HG03196 (cell line): ENCODE measurements around the gene SHH.

Experiments
- ATAC-seq: cut with Tn5 transposase; IDR thresholded peaks from one replicate; pipeline ENCODE4 v1.9.1; 2021; ENCODE audit not compliant: unreplicated experiment

The SHH gene

GRCh38 chr7:155794196-155794595 lies 18.1 kb downstream of the SHH start:
- no peak for ATAC-seq

DNA sequence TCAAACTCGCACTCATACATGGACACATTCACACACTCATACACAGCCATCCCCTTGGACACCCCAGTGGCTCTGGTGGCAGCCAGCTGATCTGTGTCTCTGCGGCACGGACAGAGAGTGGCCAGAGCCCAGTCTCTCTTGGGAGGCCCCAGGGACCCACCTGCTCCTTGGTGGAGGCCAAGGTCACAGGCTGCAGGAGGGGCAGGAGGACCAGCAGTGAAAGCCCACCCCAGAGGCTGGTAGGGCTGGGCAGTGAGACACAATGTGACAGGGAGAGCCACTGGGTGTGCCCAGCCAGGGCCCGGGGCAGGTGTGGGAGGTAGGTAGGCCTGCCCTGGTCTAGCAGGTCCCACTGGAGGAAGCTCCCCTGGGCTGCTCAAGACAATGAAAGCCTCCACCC lies 18.5 kb downstream of the SHH start:
- ATAC-seq: no peak

DNA sequence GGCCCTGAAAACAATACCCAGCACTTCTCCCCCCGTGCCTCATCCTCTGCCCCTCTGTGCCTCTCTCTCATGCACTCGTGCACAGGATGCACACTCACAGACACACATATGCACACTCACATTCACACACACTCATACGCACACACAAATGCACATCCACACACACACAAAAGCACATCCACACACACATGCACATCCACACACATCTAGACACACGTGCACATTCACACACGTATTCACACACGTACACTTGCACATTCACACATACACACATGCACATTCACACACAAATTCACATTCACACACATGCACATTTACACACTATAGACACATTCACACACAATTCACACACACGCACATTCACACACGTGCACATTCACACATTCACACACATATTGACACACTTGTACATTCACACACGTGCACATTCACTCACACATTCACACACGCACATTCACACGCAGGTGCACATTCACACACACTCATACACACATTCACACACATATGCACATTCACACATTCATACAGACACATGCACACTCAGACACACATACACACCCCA lies 19.2 kb downstream of the SHH start:
- ATAC-seq: no peak

GRCh38 chr7:155792315-155792960 lies 19.8 kb downstream of the SHH start:
- ATAC-seq: no peak

GRCh38 chr7:155791836-155792235 lies 20.4 kb downstream of the SHH start:
- no peak for ATAC-seq

DNA sequence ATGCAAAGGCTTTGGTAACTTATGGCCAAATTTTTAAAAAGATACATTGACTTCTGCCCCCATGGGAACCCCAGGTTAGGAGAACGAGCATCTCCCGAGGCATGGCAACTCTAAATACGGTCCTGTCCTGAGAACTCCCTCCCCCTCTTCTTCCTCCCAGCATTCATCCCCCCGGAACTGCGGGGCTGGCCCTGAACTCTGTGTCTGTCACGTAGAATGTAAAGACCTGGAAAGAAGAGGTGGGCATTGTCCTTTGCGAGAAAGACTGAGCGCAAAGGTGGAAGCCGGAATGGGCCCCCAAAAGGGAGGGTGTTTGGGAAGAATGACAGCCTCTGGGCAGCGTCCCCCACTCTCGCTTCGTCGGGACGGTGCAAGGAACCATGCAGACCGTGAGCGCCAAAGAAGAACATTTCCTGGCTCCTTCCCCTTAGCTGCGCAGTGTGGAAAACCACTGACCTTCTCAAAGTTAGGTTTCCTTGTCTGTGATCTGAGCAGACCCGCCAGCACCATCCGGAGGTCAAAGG lies 21.0 kb downstream of the SHH start:
- no peak for ATAC-seq

DNA sequence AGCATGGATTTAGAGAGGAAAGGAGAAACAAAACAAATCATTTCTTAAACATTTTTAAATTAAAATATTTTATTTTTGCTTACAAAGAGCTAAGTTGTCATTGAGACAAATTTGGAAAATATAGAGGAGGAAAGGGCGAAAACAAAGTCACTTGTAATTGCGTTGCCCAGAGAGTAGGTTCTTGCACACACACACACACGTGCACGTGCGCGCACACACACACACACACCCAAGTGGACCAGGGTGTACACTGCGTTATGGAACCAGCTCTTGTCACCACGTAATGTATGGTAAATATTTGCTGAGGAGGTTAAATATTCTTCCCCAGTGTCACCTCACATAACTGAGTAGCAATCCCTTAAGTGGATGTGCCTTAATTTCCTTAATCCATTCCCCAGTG lies 21.6 kb downstream of the SHH start:
- no peak for ATAC-seq

GRCh38 chr7:155789001-155789725 lies 23.1 kb downstream of the SHH start:
- no peak for ATAC-seq

DNA sequence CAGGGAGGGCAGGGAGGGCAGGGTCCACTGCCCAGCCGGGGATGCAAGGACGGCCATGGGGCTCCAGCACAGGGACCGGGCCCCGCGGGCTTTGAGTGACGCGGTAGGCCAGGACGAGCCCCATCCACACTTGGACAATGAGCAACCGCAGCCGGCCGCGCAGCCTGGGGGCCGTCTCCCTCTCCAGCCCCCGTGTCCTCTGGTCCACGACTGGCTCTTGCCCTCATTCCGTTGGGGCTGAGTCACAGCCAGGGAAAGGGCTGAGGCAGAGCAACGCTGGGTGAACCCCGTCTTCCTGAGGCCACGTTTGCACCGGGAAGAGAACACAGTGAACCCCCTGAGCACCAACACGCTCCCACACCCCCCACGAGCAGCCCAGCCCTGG lies 23.7 kb downstream of the SHH start:
- ATAC-seq: no peak

GRCh38 chr7:155787171-155787851 lies 25.0 kb downstream of the SHH start:
- no peak for ATAC-seq

DNA sequence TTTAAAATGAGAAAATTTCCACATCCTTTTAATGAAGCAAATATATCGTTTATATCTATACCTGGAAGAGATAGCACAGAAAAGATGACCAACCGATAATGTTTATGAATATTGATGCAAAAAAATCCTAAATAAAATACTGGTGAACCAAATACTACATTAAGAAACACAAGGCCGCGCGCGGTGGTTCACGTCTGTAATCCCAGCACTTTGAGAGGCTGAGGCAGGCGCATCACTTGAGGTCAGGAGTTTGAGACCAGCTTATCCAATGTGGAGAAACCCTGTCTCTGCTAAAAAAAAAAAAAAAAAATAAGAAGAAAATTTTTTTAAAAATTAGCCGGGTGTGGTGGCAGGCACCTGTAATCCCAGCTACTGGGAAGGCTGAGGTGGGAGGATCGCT lies 25.8 kb downstream of the SHH start:
- ATAC-seq: no peak

- ATAC-seq: no peak
Observed at GRCh38 chr7:155785536-155785935, 26.7 kb downstream of the SHH start.

- no peak for ATAC-seq
Observed at GRCh38 chr7:155782466-155782865, 29.8 kb downstream of the SHH start.

DNA sequence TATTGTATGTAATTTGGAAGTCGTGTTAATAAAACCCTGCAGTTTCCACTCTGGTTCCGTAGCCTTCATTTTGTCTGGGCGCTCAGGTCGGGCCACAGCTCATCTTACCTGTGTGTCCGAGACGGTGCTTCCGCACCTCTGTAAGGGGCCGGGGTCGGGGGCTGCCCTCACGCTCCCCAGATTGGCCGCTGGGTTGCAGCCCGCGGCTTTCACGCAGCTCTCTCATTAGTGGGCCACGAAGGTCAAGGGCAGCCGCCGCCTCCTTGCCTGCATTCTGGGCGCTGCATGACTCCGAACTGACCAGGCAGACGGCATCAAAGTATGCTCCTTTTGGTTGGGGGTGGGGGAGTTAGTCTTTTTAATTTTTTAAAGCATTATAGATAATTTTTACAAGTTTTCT lies 30.8 kb downstream of the SHH start:
- no peak for ATAC-seq

- no peak for ATAC-seq
Observed at GRCh38 chr7:155780884-155781283, 31.4 kb downstream of the SHH start.

DNA sequence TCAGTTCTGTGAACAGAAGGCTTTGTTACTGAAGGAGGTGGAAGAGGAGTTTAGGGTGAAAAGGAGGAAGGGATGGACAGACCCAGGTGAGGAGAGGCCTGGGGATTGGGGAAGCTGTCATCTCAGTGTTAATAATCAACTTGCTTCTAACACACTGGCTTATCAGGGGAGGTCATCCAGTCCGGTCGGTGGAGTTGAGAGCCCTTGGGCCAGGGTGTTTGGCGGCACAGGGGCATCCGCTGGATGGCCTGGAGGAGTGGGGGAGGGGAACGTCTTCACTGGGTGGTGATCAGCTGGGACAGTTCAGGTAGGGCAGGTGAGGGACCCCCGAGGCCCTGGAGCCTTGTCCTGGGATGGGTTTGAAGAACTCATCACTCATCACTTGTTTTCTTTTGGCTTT lies 33.9 kb downstream of the SHH start:
- no peak for ATAC-seq

DNA sequence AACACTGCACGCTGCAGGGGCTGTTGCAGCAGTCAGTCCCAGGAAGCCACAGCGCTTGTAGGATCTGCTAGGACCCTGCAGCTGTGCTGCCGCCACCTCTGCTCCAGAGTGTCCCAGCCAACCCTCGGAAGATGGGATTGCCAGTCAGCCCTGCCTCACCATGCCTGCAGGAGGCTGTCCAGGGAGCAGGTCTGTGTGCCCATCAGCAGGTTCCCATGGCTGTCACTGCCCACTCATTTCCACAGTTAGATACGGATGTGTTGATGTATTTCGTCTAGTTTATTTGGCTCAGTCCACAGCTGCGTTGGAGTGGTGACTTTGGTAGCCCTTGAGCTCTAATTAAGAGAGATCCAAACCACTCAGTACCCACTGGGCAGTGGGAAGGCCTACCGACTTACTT lies 35.7 kb downstream of the SHH start:
- ATAC-seq: no peak

DNA sequence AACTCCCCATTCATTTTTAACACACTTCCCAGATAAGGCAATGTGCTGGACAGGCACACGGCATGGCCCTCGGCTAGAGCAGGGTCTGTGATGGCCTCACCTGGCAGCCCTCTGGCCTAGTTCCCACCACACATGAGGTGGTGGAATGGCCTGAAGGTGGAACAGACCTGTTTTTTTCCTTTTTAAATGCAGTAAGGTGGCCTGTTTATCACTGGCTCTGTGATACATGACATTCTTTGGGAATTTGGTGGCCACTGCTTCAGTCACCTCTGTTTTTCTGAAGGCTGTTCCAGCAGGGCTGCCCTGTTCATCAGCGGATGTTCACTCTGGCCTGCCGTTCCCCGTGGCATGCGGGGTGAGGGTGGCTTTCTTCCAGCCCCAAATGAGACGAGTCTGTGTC lies 36.6 kb downstream of the SHH start:
- ATAC-seq: no peak

DNA sequence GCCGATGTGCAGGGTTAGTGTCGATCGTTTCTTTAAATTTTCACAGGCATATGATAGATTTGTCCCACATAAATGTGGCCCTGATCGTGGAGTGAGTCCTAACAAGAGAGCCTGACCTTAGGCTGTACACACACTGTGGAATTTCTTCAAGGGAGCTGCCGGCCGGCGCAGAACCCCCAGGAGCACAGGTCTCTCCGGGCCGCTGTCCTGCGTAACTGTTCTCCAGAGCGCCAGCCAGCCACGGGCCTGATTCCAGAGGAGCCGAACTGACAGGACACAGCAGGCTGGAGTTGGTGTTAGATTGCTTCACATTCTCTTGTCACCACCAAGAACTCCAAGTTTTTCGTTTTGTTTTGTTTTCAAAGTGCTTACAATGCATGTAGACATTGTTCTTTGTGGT lies 37.3 kb downstream of the SHH start:
- ATAC-seq: no peak

- no peak for ATAC-seq
Observed at GRCh38 chr7:155773531-155773930, 38.7 kb downstream of the SHH start.

DNA sequence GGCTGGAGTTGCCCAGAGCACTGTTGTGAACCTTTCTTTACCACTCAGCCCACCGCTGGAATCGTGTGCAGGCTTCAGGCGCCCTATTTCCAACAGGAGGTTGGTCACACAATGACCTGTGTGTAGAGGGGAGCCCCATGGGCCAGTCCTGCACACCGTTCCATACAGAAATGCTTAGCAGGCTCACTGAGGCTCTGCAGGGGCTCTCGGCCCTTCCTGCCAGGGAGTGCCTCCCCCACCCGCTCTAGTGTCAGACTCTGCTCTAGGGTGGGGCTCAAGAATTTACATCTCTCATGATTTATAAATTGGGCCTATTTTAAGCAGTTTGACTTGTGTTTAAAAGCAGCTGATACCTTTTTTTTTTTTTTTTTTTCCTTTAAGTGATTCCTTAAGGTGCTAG lies 42.0 kb downstream of the SHH start:
- ATAC-seq: no peak

DNA sequence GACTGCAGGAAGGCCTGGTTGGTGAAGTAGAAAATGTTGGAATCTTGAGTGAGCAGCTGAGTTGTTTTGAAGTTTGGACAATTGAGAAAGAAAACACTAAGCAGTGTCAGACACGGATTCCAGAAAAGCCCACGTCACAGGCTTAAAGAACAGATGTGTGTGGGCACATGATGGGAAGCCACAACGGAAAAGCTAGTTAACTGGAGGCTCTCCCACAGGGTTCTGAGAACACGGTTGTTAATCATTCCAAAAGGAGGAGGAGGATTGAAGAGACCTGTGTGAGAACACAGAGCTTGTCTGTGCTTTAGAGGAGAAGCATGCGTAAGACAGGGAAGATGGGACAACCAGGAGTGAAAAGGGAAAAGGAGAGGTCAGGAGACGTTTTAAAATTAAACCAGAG lies 42.6 kb downstream of the SHH start:
- ATAC-seq: no peak
